Uterus (tissue), 2 donors: ENCODE results near the gene BCAM.
"Not testable (repeated sequence)": the region's sequence is repeated elsewhere in the genome, so short reads cannot be mapped to it uniquely, and the experiment has no call there.

ENCODE experiments used
- POLR2A ChIP-seq, 2 donors: fragments of 450-650 bp; IDR thresholded peaks; one replicate each; pipeline ENCODE4 v1.6.1; 2016; ENCODE audit warnings: antibody characterized with exemption in 2 of 2, mild to moderate bottlenecking in 1 of 2, moderate library complexity in 1 of 2
- TF ChIP-seq, protein P1 (sequence below), 4 experiments: fragments of 200-600 bp in 2 of 4; fragments of 450-650 bp in 2 of 4; sonication (generic) in 2 of 4; IDR thresholded peaks; one replicate each; pipeline ENCODE4 v1.5.1; 2016 to 2019; ENCODE audit warnings: antibody characterized with exemption in 4 of 4, mild to moderate bottlenecking in 2 of 4, moderate library complexity in 1 of 4

DNA sequence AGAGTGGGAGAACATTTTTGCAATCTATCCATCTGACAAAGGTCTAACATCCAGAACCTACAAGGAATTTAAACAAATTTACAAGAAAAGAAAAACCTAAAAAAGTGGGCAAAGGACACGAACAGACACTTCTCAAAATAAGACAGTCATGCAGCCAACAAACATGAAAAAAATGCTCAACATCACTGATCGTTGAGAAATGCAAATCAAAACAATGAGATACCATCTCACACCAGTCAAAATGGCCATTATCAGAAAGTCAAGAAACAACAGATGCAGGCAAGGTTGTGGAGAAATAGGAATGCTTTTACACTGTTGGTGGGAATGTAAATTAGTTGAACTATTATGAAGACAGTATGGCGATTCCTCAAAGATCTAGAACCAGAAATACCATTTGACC, 52.7 kb downstream of the BCAM start:
- TF ChIP-seq, protein P1, sequence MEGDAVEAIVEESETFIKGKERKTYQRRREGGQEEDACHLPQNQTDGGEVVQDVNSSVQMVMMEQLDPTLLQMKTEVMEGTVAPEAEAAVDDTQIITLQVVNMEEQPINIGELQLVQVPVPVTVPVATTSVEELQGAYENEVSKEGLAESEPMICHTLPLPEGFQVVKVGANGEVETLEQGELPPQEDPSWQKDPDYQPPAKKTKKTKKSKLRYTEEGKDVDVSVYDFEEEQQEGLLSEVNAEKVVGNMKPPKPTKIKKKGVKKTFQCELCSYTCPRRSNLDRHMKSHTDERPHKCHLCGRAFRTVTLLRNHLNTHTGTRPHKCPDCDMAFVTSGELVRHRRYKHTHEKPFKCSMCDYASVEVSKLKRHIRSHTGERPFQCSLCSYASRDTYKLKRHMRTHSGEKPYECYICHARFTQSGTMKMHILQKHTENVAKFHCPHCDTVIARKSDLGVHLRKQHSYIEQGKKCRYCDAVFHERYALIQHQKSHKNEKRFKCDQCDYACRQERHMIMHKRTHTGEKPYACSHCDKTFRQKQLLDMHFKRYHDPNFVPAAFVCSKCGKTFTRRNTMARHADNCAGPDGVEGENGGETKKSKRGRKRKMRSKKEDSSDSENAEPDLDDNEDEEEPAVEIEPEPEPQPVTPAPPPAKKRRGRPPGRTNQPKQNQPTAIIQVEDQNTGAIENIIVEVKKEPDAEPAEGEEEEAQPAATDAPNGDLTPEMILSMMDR (IDR thresholded peaks at IDR 0.05), result not testable (repeated sequence)
- not testable (repeated sequence) for TF ChIP-seq POLR2A (IDR thresholded peaks at IDR 0.05)
